Retina (tissue), 1 donor: ENCODE data around the gene ZNF22.

Source experiments
- DNase-seq: peaks from one replicate; pipeline ENCODE4 v3.0.0-alpha.2; 2016

ZNF22 gene

DNA sequence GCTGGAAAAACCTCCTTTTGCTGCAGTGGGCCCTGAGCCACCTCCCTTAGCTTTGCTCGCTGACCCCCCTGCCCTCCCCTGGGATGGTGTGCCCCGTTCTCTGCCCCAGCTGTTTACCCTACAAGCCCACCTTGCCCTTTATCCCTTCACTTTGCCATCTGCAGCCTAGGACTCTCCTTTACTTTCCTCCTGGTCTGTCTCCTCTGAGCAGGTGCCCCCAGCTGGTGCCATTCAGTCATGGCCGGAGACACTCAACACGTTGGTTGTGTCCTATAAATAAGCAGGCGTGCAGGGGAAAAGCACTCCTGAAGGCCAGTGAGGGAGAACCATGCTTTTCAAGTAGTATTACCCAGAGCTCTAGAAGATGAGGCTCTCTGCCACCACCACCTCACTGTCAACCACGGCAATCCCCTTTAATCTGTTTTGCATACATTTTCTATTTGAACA is 35.0 kb upstream of the ZNF22 start:
- no peak for DNase-seq

DNA sequence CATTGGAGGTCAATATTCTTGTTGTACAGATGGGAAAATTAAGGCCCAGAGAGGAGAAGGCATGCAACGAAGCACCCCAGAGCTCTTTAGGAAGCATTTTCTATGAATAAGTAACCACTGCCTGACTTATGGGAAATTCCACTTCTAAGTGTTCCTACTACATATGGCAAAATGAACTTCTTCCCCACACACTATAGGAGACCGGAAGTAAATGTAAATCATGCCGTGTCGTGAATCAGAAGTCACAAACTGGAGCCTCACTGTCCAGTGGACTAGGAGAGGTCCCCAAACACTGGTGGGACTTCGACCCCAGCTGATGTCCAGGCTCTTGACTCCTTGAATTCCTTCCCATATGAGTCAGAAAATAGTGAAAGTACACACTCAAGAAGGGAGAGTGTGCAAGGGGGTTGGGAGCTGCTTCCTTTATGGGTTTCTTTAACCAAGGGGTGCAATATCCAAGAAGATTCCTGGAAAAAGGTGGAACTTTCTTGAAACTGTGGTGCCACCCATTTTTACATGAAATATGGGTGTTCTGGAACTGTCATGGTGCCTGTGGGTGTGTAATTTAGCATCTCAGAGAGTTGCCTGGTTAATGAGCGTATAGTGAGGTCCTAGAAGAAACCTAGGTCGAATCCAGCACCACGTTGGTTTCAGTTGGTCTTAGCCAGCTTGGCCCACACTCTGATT is 34.5 kb upstream of the ZNF22 start:
- no peak for DNase-seq

DNA sequence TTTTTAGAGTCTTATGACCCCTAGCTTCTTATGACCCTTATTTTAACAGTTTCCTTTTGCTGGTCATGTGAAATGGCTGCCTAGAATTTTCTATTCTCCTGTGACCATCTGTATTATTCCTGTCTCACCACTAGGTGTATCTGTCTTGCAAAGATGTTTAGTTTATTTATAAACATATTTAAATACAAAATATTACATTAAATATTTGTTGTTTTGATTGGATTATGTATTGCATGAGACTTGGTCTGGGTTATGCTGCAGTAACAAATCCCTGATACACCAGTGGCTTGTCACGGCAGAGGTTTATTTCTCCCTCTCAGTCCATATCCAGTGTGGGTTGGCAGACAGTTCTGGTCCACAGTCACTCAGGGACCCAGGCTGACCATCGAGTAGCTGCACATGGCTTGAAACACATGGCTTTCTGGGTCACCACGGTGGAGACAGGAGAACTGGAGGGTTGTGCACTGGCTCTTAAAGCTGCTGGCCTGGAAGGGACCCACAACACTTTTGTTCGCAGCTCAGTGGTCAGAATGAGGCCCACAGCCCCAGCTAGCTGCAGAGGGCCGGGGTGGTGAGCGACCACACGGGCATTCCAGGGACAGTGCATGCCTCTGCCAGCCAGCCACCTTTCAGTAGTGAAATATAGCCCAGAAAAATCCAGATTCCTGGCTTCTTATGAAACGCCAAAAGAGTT is 33.8 kb upstream of the ZNF22 start:
- DNase-seq = peak; percentile 45

DNA sequence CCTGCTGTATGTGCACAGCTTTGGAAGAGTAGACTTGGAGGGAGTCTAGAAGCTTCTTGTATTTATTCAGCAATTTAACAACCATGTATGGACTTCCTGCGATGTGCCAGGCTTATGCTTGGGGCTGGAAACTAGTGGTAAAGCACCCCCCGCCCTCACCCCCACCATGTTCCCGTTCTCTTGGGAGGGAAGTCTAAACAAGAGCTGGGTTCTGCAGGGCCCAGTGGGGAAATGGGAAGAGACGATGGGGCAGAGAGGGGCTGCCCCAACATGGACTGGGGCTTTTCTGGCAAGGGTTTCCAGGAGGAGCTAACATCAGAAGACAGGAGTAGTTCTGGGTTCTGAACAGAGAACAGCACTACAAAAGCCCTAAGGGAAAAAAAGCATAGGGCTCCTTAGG is 33.1 kb upstream of the ZNF22 start:
- DNase-seq = no peak

DNA sequence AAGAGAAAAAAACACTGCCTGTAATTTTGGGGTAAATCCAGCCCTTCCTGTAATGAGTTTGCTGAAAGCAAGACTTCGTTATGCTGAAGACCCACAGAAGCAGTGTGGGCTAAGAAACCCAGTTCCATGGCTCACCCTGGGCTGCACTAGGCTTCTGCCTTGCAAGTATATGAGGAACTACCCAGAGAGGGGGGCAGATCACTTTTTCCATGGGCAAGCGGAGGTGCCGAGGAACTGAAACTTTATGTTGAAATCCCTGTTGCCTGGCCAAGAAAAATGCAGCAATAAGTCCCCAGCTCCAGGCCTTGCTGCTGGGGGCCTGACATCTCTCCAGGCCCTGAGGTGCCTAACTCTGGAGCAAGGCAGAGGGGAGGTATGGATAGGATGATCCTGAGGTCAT is 32.6 kb upstream of the ZNF22 start:
- DNase-seq = no peak

DNA sequence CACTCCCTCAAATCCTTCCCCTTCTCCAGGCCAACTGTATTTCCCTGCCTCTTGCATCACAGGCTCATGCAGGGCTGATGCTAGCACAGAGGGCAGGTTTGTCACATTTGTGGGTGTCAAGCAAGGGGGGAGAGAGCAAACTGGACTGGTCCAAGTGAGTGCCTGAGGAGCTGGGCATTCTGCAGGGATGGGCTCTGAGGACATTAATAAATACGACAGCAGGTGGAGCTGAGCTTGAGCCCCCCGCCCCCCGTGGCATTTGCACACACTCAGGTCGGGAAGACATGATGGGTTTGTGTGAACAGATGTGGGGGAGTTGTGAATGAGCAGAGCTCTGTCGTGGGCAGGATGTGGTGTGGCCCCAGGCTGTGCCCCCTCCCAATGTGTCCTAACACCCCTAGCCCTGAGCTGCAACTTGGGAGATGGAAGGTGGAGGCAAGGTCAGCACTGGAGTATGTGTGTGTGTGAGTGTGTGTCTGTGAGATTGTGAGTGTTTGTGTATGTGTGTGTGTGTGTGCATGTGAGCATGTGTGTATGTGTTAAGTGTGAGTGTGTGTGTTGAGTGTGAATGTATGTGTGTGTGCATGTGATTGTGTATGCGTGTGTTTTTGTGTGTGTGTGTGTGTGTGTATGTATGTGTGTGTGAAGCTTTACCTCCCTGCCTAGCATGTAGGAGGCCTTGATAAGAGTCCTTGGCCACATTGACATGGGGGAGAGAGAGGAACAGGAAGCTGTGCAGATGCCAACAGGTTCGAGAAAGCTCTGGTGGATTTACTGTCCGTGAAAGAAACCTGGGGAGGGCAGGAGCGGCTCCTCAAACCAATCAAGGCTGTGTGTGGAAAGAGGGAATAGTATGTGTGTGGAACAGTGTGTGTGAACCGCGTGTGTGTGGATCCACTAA is 32.0 kb upstream of the ZNF22 start:
- no peak for DNase-seq

DNA sequence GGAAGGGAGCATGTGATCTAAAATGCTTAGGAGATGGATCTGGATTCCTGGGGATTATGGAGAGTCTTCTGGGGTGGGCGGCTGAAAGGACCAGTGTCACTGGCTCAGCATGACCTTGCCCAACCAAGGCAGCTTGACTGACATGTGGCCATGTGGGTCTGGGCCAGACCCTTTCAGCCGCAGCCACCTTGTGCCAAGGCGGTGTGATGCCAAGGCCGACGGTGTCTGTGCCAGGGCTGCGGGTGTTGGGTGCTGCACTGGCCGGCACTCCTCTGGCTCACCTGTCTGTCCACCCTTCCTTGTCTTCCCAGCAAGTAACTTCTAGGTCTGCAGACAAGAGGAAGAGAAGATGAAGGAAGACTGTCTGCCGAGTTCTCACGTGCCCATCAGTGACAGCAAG is 30.9 kb upstream of the ZNF22 start:
- DNase-seq = no peak

DNA sequence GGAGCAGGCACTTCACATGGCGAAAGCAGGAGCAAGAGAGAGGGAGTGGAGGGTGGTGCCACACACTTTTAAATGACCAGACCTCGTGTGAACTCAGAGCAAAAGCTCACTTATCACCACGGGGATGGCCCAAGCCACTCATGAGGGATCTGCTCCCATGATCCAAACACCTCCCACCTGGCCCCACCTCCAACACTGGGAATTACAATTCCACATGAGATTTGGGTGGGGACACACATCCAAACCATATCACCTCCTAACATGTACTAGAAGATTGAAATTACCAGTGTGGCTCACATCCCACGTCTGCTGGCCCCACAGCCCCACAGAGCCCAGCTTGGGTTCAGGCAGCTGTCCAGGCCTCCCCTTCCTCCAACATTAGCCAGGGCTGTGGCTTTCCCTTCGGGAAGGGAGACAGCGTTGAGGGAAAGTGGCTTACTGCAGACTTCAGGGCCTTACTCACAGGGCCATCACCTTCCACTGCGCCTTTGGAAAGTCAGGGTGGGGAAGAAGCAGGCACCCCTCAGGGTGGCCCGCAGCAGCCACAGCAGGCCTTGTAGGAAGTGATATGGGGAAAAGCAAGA is 29.8 kb upstream of the ZNF22 start:
- no peak for DNase-seq

DNA sequence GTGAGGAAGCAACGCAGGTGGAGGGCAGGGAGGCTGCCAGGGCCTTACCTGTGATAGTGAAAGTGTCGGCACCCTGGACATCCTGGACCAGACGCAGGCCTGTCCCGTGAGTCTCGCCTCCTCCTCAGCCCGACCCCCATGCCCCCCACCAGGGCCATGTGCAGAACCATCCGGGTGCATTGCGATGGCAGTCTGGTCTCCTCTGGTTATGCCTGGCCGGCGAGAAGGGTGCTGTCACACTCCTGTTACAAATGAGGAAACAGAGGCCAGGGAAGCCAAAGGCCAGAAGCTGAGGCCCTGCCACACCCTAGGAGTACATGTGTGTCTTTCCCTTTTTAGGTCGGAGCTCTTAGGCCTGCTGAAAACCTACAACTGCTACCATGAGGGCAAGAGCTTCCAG is 29.3 kb upstream of the ZNF22 start:
- no peak for DNase-seq

DNA sequence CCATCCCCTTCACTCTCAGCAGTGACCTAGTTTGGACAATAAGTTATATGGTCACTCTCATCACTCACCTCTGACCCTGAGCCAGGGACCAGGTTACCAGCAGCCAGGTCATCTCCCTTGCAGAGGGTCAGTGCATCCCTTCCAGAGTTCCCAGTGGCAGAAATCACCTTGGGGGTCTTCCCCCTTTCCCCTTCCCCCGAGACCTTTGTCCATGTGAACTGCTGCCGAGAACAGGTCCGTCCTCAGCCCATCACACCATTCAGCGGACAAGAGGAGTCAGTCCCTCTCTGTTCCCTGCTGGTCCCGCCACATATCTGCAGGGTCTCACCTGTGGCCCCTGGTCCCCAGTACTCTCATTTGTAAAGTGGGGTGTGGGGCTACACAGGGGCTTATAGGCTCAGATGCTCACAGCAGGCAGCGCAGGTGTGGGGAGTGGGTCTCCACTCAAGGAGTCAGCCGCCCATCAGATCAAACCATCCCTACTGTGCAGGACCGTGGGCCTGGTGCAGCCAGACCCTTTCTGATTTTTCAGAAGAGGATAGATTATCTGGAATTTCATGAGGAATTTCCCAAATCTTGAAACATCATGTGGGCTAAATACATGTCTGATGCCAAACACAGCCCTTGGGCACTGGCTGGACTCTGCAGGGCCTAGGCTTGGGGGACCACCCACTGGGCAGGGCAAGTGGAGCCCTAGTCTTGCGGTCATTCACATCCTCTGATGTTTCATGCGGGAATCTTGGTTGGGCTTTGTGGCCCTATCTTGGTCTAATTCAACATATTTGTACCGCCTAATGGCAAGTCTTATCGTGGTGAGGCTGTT is 28.6 kb upstream of the ZNF22 start:
- DNase-seq = no peak

DNA sequence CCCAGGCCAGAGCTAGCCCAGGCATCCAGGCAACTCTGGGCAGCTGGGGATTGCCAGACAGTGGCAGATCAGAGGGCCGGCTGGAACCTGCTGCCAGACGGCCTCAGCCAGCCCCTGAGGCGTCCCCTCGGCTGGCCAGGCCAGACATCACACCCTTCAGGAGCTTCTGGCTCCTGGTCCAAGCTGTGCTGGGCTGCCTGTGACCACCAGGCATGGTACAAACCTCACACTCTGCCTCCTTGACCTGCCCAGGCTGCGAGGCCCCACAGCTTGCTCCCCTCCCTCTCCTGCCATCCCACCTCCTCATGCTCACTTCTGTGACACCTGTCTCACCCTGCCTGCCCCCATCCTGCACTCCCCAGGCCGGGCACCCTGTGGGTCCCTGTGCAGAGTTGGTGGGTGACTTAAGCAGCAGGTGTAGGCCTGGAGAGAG is 27.8 kb upstream of the ZNF22 start:
- no peak for DNase-seq

DNA sequence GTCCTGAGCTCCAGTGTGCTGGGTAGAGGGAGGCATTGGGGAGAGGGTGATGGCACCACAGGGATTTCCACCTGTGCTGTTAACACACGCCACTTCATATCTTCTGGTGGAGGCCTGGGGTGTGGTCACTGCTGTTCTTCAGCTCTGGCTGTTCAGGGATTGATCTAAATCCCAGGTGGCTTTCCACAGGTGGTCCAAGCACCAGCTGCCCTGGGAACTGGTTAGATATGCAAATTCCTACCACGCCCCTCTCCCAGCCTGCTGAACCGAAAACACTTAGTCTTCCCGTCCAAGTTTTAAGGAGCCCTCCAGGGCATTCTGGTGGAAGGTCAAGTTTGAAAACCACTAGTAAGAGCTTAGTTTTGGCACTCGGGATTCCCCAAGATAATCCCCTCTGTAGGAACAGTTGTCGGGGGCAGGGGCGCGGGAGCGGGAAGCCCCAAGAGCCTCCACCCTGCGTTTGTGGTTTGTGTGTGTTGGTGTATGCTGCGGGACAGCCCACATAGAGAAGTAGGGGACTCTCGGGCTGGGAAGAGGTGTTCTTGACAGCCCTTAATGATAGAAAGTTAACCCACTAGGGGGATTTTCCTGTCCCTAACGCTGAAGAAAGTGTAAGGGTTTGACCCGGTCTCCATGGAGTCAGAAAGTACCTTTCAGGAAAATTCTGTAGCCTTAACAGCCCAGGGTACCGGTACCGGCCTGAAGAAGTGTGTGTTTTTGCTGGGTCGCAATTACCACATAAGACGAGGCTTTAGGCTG is 27.2 kb upstream of the ZNF22 start:
- no peak for DNase-seq

DNA sequence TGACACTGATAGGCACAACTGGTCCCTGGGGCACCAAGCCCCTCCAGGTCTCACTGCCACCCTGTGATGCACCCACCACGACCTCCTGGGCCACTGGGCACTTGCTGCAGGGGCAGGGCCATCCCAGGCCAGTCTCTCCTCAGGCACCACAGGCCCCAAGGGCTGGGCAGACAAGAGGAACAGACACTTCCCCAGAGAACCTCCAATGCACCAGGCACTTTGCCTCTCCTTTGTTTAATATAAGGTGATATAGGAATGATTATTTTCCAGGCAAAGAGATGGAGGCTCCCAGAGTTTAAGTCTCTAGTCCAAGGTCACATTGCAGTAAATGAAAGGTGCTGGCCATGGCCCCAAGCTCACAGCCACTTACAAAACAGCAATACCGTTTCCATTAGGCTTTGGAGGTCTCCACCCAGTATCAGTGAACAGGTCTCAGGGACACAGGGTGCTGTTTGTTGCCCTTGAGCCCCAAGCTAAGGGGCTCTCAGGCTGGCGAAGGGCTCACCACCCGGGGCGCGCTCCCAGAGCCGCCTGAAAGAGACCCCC is 26.6 kb upstream of the ZNF22 start:
- DNase-seq = peak; percentile 30

DNA sequence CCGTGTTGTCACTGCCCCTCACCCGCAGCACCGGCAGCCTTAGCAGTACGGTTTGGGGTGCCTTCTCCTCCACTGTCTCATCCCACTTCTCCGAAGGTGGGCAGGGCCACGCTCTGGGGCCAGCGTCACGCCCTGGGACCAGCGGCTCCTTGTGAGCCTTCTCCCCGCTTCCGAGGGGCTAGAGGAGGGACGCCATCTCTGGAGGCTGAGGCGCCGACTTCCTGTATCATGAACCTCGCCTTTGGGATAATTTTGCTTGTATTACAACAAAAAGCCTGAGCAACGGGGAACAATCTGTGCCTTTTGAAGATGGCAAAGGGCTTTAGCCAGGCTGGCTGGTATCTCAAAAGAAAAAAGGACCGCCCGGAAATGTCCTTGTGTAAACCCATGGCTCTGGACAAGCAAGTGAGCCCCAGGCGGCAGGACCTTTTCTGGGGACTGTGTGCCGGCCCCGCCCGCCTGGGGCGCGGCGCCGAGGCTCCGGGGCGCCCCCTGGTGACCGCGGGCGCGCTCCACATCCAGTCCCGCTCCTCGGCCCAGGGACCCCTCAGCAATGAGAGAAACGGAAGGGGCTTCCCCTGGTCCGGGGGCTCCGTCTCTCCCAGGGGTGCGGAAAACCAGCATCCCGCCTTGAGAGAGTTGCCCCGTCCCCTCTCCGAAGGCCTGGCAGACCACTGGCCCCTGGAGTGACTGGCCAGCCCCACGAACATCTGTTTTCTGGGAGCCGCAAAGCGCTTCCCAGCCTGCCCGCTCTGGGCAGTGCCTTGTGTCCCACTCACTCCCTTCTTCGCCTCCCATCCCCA is 25.9 kb upstream of the ZNF22 start:
- DNase-seq = peak; percentile 93

DNA sequence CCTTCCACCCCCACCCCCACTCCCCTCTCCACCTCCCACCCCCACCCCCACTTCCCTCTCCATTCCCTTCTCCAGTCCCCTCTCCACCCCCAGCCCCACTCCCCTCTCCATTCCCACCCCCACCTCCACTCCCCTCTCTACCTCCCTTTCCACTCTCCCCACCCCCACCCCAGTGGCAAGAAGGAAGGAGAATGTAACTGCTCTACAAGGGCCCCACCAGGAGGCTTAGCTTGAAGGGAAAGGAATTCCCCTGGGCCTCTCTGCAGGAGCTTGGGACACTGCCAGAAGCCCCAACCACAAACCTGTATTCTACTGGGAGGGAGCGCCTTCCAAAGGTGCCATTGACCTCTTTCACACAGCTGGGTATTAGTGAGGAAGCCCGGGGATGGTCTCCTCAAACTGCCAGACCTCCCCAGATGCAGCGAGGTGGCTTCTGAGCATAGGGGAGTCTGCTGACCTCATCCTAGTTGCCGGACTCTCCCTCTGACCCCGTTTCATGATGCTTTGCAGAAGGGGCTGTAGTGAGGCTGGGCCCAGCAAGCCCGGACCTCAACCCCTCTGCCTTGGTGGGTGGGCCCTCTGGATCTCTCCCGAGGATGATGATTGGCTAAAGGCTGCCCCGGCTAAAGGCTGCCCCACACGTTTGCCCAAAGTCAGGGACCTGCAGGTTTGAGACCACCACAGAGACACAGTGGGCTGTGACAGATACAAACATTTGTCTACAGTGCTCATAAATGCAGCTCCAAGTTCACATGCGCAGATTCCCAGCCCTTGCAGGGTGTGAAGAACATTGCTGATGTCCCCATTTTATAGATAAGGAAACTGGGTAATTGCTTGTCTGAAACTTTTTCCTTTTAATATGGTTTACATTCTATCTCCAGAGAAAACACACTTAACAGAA is 25.0 kb upstream of the ZNF22 start:
- DNase-seq = peak; percentile 69

DNA sequence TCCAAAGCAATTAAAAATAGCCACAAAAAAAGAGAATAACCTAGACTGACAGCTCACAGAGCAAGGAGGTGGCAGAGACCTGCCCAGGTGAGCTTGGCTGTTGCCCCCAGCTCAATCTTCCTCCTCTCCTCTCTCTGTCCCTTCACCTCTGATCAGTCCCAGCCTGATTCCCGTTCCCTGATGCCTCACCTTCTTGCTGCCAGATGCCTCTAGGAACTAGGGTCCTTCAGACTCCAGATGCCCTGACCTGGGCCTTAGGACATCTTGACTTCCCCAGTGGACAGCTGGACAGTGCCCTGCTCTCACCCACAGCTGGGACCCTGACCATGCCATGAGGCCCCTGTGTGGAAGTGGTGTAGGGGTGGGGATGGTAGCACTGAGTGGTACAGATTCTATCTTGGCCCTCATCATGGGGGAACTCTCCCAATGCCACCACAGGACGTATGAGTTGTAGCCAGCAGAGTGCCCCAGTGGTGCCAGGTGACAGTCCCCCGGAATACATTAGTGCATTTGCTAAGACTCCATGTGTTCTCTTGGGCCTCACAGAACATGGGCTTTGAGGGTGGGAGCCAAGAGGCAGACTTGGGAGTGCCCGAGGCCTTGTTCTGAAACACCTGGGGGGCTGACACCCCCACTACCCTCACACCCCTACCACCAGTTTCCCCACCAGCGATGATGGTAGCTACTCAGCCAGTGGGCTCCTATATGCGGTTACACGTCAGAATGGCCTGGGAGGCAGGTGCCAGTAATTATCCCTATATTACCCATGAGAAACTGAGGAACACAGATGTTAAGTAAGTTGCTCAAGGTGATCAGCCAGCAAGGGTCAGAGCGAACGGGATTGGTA is 24.1 kb upstream of the ZNF22 start:
- DNase-seq = no peak

DNA sequence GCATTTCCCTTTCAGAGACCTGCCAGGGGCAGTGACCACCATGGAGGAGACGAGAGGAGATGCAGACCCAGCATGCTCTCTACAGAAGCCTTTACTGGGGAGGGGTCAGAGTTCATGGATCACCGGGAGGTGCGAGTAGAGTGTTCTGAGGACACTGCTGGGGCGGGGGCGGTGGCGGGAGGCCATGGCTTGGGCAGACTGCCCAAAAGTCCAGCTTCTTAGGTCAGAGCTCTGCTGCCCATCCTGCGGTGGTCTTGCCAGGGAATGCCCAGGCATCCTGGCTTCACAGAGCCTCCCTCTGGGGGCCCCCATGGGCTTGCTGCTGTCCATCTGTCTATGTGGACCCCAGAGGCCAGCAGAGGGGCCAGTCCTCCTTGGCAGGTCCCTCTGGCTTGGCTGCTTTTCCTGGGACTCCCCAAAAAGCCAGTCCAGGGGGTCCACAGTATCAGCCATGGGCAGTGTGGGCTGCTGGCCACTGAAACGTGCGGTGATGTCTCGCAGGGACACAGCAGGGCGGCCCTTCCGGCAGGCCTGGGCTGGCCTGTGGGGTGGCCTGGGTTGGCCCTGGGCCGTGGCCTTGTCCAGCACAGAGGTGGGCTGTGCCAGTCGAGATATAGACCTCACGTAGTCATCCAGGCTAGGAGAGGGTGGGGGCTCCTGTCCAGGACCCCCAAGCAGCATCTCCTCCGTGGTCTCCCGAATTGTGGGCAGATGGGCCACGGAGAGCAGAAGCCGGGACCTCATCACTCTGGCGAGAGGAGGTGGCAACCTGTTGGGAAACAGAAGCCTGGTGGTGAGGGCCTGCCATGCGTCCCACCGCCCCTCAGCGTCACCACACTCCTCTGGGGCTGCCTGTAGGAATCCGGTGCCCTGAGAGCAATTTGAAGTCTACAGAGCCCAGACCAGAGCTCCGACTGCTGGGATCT is 23.2 kb upstream of the ZNF22 start:
- DNase-seq = no peak
